GM12891 (cell line): ENCODE measurements around the gene IGF2R.

Source experiments
- POLR2A ChIP-seq: IDR thresholded peaks from 2 replicates; pipeline ENCODE4 v1.6.1; 2011; ENCODE audit warnings: low read depth, low read length, control low read depth
- TAF1 ChIP-seq: IDR thresholded peaks from 2 replicates; pipeline ENCODE4 v1.6.1; 2011; ENCODE audit warnings: low read depth, low read length, control low read depth

DNA sequence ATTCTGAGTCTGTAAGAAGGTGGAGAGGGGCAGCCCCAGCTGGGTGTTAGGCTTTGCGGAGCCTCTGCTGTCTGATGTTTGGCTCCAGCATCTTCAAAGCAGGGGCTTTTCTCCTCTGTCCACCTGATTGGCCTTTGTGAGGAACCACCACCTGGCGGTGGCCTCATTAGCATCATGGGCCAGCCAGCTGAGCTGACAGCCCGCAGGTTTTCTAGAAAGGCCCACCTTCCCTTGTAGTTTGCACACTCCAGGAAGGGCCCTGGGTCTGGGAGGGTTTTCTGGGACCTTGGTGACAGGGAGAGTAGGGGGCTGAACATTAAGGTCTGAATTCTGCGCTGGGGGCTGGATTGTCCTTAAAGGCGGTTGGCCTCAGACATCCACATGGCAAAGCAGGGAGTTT is 11.6 kb downstream of the IGF2R start:
- TF ChIP-seq POLR2A (no peak), TAF1 (no peak)
